GM12875 (cell line): Measurements from ENCODE around the gene ANKRD40CL.

ENCODE experiments used
- H3K4me3 ChIP-seq: one replicate; pipeline ENCODE4 v1.5.1; 2011; ENCODE audit warnings: low read depth, low read length, control low read depth
- TF ChIP-seq, protein P1 (sequence below): IDR thresholded peaks from 2 replicates; pipeline ENCODE4 v1.5.1; 2011; ENCODE audit warnings: low read depth, mild to moderate bottlenecking, control low read depth, inconsistent platforms, low read length, moderate library complexity, borderline replicate concordance; ENCODE audit not compliant: insufficient read depth

The ANKRD40CL gene

DNA sequence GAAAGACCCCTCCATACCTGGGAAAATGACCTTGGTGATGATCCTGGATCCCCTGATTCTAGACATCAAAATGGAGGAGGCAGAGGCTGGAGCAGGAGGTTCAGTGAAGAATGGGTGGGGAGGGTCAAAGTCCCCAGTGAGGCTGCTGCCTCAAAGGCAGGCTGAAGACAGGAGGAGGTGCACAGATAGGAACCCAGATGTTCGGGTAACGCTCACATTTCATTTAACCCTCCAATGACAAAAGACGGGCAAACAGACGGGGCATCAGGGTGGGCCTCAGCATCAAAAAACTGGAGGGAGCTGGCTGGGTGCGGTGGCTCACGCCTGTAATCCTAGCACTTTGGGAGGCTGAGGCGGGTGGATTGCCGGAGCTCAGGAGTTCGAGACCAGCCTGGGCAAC, at the start of gene ANKRD40CL:
Gene ANKRD40CL, minus strand, starts transcription at position 73 of the 400 bp plus-strand sequence. CDS start 605 bp downstream, outside the sequence.
- no peak within 1 kb of the TSS for H3K4me3 ChIP-seq
- TF ChIP-seq, protein P1, sequence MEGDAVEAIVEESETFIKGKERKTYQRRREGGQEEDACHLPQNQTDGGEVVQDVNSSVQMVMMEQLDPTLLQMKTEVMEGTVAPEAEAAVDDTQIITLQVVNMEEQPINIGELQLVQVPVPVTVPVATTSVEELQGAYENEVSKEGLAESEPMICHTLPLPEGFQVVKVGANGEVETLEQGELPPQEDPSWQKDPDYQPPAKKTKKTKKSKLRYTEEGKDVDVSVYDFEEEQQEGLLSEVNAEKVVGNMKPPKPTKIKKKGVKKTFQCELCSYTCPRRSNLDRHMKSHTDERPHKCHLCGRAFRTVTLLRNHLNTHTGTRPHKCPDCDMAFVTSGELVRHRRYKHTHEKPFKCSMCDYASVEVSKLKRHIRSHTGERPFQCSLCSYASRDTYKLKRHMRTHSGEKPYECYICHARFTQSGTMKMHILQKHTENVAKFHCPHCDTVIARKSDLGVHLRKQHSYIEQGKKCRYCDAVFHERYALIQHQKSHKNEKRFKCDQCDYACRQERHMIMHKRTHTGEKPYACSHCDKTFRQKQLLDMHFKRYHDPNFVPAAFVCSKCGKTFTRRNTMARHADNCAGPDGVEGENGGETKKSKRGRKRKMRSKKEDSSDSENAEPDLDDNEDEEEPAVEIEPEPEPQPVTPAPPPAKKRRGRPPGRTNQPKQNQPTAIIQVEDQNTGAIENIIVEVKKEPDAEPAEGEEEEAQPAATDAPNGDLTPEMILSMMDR: no peak

GRCh38 chr17:50816271-50816670, 49.0 kb upstream of the ANKRD40CL start:
- H3K4me3 ChIP-seq: no peak overlapping the region
- TF ChIP-seq, protein P1: no peak

DNA sequence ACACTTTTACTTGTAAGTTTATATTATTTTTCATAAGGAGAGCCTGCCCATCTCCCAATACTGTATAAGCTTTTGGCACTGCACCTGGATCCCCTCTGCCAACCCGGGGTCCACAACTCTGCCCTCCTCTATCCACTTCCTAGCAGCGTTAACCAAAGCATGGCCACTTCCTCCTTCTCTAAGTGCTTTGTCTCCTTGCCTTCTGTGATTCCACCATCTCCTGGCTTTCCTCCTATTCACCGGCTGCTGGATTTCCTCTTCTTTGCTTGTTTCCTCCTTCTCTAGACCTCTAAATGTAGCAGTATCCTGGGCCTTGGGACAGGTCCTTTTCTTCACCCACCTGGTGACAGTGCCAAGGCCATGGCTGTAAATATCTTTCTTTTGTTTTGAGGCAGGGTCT, 48.1 kb upstream of the ANKRD40CL start:
- TF ChIP-seq, protein P1: no peak
- no peak overlapping the region for H3K4me3 ChIP-seq

DNA sequence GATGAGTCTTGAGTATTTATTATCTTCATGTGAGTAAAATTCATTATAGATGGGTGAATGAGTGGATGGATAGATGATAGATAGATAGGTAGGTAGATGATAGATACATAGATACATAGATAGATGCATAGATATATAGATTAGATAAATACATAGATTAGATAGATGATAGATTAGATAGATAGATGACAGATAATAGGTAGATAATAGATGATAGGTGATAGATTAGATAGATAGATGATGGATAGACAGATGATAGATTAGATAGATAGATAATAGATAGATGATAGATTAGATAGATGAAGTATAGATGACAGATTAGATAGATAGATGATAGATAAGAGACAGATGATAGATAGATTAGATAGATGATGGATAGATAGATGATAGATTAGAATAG, 46.3 kb upstream of the ANKRD40CL start:
- no peak overlapping the region for H3K4me3 ChIP-seq
- TF ChIP-seq, protein P1: no peak

DNA sequence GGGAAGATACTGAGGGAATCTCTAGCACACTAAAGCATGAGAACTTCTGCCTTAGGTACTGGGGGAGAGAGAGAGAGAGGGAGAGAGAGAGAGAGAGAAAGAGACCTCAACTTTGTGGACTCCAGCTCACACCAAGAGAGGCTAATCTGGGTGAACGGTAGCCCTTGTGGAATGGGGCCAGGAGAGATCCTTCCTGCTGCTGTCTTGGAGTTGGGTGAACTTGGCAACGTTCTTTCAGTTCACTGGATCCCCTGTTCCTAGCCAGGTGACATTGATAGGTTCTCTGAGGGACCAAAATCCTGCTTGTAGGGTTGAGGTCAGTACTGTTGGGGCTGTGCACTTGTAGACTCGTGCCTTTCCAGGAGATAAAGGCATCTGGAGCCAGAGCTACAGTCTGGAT, 41.6 kb upstream of the ANKRD40CL start:
- H3K4me3 ChIP-seq: no peak overlapping the region
- TF ChIP-seq, protein P1: no peak

GRCh38 chr17:50808413-50808812, 41.1 kb upstream of the ANKRD40CL start:
- TF ChIP-seq, protein P1: no peak
- no peak overlapping the region for H3K4me3 ChIP-seq

GRCh38 chr17:50807675-50808074, 40.4 kb upstream of the ANKRD40CL start:
- TF ChIP-seq, protein P1: no peak
- no peak overlapping the region for H3K4me3 ChIP-seq
